Measurements from ENCODE around the gene MCOLN3.

GRCh38 chr1:85042413-85042812 is 5.9 kb downstream of the MCOLN3 start:
- no peak for TF ChIP-seq CTCF (tag by site-specific recombination; IDR thresholded peaks at IDR 0.05)
- TF ChIP-seq SP2 (tag by site-specific recombination; IDR thresholded peaks at IDR 0.05): no peak
- no peak for TF ChIP-seq ZBTB10 (tag by site-specific recombination; IDR thresholded peaks at IDR 0.05)
- TF ChIP-seq ZNF501 (tag by site-specific recombination; IDR thresholded peaks at IDR 0.05): no peak
- no peak for TF ChIP-seq ZNF654 (tag by site-specific recombination; IDR thresholded peaks at IDR 0.05; ENCODE audit: low read depth)
- TF ChIP-seq ZNF146 (tag by site-specific recombination; IDR thresholded peaks at IDR 0.05): no peak
- TF ChIP-seq ZNF24 (tag by site-specific recombination; IDR thresholded peaks at IDR 0.05): no peak
- no peak for TF ChIP-seq ZNF211 (tag by site-specific recombination; IDR thresholded peaks at IDR 0.05; ENCODE audit: low read depth)
- TF ChIP-seq YY1 (tag by site-specific recombination; IDR thresholded peaks at IDR 0.05): no peak
- no peak for TF ChIP-seq ZNF350 (tag by site-specific recombination; IDR thresholded peaks at IDR 0.05)
- no peak for TF ChIP-seq MYNN (tag by site-specific recombination; IDR thresholded peaks at IDR 0.05; ENCODE audit: borderline replicate concordance)
- no peak for TF ChIP-seq ZNF274 (IDR thresholded peaks at IDR 0.05; ENCODE audit: low read length)
- TF ChIP-seq ZNF274 (tag by site-specific recombination; IDR thresholded peaks at IDR 0.05; ENCODE audit: borderline replicate concordance): no peak
- TF ChIP-seq OVOL3 (tag by site-specific recombination; IDR thresholded peaks at IDR 0.05): no peak
